Measurements from ENCODE around the gene DDX3X.
A peak's percentile ranks its signal among the peaks of the same experiment; 100 is the strongest.
"Not testable (repeated sequence)": the region's sequence is repeated elsewhere in the genome, so short reads cannot be mapped to it uniquely, and the experiment has no call there.

Gene DDX3X

DNA sequence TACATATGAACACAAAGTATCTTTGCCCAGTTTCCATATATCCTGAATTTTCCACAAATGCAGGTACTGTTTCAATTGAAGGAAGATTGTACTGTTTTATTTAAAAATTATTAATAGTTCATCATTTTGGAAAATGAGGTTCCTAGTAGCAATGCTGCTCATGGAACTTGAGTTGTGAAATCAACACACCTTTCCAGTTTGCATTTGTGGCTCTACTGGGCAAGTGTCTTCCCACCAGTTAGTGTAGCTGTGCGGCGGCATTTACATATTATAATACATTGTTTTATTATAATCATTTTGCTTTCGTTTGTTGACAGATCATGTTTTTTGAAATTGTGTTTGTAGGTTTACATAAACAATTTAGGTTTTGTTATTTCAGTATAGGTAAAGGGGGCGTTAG, 2.0 kb upstream of the DDX3X start:
- no peak for DNase-seq

DNA sequence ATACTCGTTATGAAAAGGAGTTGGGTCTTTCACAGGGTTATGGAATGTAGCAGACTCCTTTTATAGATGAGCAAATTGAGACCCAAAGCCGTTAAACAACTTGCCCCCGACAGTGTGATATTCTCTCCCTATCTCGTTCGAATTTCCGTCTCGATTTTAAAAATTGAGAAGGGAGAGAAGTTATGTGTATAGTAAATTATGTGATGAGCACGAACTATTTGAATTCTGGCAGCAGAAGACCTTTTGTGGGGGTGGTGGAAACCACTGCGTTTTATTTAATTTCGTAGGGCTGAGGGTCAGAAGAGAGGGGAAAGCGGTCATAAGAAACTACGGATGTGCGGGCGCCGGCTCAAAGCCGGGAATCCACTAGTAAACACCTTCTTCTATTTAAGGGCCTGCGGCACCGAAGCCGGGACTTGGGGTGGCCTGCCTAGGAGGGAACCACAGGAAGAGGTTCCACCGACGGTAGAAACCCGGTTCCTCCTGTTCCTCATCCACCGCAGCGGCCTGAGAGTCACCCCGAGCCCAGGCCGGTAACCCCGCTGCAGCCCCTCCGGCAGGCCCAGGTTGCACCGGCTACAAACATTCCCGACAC, 1.5 kb upstream of the DDX3X start:
- DNase-seq = no peak

DNA sequence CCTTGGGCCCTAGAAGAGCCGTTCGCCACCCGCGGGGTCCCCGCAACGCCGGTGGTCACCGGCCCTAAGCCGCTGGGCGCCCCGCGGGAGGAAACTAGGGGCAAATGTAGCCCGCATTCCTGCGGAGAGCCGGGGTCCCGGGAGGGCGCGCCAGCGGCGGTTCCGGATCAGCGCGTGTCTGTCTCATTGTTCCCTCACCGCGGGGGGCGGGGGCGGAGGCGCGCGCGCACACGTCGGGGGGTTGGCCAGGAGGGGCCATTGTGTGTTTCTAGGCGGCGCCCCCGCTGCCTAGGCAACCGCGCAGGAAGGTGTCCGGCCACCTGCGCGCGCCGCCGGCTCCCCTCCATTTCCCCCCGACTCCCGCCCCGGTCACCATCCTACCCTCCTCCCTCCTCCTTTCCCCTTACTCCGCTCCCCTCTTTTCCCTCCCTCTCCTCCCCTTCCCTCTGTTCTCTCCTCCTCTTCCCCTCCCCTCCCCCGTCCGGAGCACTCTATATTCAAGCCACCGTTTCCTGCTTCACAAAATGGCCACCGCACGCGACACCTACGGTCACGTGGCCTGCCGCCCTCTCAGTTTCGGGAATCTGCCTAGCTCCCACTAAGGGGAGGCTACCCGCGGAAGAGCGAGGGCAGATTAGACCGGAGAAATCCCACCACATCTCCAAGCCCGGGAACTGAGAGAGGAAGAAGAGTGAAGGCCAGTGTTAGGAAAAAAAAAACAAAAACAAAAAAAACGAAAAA, 789 bp upstream of the DDX3X start:
- DNase-seq = peak; percentile 94

DNA sequence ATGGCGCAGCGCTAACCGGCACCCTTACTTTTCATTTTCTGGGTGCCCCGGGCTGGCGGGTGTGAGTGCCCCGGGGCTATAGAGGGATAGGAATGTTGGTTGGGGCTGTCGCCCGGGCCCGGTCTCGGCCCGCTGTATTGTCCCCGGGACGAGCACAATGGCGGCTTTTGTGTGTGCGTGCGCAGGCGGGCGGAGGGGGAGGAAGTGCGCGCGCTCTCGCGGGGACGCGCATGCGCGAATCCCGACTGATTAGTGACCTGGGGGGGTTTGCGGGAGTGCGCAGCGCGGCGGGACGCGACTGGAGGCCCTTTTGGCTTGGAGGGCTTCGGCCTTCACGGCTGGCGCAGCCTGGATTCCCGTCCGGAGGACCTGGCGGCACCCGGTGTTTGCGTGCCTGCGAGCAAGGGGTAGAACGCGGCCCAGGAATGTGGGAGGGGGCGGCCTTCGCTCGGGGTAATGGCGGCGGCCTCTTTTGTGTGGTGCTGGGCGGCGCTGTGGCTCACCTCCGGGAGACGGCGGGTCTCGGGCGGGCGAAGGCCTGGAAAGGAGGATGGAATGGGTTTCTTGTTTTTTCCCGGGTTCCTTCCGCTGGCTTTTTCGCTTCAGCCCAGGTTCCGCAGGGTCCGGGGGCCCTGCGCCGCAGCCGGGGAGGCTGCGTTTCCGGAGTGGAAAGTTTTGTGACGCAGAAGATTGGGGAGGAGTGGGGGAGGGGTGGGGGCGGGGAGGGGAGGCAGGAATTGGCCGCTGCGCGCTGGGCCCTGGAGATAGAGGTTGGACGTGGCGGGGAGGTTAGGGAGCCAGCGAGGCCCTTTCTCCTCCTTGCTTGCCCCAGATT, 618 bp downstream of the DDX3X start:
- DNase-seq = peak; percentile 80

DNA sequence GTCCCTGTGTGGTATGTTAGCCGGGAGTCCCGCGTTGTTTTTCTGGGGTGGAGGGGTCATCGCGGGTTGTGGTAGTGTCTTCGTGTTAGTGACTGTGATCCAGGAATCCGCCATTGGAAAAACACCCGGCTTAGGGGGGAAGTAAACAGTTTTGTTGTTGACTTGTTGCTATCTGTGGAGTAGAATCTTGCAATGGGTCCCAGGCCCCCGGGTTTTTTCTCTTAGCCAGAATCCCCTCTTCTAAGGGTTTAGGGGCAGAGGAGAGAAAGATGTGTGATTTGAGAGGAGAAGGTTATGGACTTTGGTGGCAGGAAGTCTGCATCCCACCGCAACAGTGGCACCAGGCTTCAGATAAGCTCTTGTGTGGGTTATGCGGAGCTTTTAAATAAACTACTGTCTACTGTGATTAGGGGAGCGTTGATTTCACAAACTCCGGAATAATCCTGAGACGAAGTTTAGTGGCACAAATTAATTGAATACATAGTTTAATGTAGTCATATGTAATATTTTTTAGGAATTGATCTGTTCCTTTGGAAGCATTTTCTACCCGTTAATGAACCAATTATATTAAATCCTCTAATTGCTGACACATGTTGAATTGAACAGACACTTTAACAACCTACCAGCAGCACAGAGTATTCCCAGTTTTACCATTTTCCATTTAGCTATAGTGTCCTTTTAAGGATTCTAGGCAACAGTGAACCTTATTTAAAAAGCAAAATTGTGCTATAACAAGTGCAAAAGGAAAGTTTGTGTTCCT, 1.4 kb downstream of the DDX3X start:
- no peak for DNase-seq

DNA sequence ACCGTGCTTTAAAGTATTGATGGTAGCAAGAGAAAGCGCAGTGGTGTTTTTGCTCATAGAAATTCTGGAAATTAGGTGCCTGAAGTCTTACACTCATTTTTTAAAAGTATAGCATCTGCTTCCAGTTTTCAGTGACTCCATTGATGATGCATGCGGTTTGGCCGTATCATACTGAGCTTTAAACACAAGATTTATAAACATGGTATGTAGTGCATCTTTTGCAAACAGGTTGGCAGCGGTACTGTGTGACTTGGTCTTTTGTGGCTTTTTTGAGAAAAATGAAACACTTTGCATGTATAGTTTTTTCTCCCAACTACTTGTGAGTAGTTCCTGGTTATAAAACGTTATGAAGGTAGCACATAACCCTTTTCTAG, 2.0 kb downstream of the DDX3X start:
- no peak for DNase-seq

DNA sequence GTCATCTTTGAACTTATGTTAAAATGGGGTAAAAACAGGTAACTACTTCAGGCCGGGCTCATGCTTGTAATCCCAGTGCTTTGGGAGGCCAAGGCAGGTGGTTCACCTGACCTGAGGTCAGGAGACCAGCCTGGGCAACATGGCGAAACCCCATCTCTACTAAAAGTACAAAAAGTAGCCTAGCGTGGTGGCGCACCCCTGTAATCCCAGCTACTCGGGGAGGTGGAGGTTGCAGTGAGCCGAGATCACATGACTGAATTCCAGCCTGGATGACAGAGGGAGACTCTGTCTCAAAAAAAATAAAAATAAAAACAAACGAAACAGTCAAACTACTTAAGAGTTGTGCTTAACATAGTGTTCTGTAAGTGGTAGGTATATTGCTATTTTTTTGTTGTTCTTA, 2.5 kb downstream of the DDX3X start:
- DNase-seq = no peak

DNA sequence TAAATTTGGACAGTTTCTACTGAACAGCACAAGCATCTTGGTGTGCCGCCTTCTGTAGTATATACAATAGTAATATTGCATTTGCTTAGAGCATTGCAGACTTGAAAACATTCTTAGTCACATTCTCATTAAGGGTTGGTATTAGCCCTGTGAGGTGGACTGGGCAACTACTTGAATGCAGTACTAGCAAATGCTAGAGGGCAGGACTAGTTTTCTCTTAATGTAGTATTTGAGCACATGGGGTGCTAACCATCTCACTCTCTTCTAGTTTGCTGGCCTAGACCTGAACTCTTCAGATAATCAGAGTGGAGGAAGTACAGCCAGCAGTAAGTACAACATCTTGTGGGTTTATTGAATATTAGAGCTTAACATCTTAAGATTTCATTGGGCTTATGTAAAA, 3.2 kb downstream of the DDX3X start:
- no peak for DNase-seq

DNA sequence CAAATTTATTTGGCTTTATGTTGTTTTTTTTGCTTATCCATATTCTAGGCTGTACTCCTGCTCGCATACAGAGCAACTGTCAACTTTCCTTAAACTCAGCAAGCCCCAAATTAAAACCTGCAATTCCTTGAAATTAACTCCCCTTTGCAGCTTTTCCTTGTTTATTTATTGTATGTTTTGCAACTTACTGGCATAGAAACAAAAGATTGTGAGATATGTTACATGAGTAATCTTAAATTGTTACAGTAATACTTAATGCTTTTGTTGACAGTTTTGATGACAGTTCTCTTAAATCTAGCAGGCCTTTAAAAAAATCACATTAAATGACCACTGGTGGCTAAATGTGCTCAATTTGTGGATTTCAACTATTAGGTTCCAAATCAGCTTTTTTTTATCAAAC, 4.5 kb downstream of the DDX3X start:
- no peak for DNase-seq

DNA sequence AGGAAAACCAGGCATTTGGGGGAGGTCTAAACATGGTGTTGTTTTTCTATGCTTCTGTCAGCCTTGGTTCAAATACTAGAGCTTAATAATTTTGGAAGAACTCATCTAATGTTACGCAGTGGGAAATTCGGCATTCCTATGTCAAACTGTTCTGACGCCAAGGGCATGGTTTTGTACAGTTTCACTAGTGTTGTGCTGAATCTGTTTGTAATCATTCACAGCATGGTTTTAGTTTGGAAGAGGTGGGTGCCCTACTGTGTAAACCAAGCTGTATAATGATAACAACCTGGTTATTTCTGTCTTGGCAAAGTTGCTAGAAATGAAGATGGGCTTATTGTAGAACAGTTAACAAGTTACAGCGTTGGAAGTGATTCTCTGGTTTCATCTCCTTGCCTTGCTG, 5.2 kb downstream of the DDX3X start:
- no peak for DNase-seq

DNA sequence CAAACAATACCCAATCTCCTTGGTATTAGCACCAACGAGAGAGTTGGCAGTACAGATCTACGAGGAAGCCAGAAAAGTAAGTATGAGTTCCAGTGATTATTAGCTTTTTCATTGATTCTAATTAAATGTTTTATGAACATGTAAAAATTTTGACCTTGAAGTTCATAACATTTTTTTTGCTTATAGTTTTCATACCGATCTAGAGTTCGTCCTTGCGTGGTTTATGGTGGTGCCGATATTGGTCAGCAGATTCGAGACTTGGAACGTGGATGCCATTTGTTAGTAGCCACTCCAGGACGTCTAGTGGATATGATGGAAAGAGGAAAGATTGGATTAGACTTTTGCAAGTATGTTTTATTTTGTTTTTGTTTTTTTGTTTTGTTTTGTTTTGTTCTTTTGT, 10.1 kb downstream of the DDX3X start:
- no peak for DNase-seq

DNA sequence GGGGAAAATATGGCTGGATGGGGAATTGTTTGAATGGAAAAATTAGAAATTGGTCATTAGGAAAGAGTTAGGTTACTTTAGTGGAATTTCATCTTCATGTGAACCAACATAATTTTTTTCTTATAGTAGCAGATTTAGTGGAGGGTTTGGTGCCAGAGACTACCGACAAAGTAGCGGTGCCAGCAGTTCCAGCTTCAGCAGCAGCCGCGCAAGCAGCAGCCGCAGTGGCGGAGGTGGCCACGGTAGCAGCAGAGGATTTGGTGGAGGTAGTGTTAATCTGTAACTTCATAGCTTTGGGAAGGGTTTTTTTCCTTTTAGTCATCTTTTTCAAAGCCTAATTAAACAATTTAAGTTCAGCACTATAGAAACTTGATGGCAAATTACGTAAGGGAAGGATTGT, 13.2 kb downstream of the DDX3X start:
- peak; percentile 9 for DNase-seq

DNA sequence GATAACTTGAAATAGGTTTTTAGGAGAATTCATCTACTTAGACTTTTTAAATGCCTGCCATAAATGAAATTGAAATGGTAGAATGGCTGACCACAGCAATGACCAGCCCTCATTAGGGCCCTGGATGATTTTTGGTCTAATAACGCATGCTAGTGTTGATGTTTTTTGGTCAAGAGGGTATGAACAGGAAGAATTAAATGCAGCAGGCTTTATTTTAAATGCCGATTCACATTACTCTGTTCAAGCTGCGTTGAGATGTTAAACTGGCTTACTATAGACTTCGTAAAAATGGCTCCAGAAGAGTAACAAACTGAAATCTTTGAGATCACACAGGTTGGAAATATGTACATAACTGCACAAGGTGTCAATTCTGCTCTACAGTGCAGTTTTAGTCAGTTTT, 14.6 kb downstream of the DDX3X start:
- DNase-seq = no peak

DNA sequence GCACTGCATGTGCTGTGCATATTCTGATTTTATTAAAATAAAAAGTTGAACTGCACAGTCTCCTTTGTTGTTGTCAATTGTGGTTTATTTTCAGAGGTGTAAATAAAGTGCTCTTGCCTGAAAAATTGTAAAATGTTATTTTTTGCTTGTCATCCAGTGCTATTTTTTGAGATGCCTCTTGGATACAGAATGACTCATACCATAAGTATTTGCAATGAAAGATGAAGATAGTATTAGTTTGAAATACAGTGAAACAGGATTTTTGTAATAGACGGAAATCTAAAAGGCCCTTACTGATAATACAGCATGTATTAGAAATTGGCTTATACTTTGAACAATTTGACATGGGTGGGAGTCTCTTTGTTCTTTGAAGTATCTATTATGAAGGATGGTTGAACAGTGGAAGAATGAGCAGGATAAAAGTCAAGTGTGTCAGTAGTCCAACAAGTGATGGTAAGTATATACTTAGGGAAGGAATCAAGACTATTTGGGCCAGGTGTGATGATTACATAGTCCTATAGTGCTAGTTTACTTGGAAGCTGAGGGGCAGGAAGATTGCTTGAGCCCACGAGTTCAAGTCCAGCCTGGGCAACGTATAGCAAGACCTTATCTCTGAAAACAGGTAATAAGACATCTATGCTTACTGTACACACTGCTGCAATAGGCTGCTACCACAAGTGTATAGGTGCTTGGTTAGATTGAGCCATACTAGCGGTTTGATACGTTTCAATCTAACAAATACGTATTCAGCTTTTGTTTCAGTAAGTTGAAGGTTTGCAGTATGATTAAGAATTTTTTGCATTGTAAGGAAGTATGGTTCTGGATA, 16.4 kb downstream of the DDX3X start:
- no peak for DNase-seq

DNA sequence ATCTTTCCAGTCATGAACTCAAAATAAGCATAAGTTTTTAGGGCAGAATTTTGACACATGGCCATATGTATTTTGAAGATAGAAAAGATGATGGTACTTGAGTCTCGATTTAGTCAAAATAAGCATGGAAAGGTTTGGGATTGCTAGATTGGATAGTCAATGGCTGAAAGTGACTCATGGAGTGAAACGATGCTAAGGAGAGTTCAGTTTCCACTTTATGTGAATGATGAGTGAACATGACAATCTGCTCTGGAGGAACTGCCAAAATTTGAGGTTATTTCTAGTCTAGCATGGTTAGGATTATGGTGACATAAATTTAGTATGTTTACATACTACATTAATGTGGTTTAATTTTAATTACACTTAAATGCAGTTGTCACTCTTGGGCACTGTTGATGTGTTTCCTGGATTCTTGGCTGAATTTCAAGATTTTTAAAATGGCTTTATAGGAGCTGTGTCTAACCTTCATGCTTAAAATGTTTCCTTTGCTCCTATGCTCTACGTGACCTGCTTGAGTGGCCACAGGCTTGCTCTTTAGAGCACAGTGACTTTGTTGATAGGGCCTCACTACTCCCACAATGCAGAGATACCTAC, 17.1 kb downstream of the DDX3X start:
- no peak for DNase-seq

DNA sequence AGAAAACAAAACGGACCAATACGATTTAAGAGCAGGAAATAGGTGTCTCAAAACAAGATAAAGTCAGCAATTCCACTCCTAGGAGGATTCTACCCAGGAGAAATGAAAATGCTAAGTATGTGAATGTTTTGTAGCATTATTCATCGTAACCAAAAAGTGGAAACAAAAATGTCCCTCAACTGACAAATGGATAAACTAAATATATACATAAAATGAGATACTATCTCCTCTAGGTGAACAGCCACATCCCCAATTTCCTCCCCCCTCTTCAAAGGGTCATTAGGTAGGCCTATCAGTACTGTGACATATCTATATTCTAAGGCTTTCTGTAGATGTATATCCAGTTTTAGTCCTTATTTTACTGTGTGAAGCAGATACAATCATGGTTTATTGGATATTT, 18.0 kb downstream of the DDX3X start:
- no peak for DNase-seq

DNA sequence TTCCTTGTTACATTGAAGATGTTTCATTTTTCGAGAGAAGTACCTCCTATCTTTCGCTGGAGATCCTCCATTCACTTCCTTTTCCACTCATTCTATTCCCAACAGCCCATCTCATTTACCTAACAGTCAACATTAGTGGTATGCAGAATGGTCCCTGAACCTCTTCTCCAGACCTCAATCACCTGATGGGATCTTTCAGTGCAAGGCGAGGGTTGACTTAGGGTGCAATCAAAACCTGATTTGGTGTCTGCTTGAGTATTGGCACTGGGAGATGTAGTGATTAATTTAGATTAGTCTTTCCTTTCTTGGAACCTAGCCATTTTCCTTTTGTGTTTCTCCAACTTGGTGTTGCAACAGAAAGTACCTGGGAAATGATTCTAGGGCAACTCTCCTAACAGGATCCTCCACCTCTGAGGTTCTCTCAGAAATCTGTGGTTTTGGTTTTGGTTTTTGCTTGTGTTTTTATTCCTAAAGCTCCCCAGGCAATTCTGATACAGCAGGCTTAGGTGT, 18.4 kb downstream of the DDX3X start:
- DNase-seq = no peak

DNA sequence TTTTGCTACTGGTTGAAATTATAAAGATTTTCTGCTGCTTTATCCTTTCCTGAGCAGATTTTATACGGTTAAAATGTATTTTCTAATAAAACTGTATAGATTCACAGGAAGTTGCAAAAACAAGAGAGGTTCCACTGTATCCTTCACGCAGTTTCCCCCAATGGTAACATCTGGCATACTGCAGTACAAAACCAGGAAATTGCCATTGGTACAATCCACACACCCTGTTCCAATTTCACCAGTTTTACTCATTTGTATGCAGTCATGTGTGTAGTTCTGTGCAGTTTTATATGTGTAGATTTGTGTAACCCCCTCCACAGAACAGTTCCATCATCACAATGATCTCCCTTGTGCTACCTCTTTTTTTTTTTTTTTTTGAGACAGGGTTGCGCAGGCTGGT, 20.0 kb downstream of the DDX3X start:
- no peak for DNase-seq

DNA sequence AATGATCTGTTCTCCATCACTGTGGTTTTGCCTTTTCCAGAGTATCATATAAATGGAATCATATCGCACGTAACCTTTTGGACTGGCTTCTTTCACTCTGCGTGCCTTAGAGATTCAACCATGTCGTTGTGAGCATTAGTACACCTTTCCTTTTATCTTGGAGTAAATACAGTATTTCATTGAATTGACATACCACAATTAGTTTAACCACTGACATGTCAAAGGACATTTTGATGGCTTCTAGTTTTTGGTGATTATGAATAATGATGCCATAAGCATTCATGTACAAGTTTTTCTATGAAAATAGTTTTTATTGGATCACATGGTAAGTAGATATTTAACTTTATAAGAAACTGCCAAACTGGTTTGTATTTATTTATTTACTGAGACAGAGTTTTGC, 35.2 kb downstream of the DDX3X start:
- no peak for DNase-seq

DNA sequence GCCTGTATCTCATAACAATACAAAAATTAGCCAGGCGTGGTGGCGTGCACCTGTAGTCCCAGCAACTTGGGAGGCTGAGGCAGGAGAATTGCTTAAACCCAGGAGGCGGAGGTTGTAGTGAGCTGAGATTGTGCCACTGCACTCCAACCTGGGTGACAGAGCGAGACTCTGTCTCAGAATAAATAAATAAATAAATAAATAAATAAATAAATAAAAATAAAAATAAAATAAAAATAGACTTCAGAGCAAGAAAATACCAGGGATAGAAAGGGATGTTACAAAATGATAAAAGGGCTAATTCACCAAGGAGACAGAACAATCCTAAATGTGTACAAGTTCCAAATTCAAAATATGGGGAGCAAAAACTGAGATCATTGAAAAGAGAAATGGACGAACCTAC, 37.6 kb downstream of the DDX3X start:
- DNase-seq = not testable (repeated sequence)

DNA sequence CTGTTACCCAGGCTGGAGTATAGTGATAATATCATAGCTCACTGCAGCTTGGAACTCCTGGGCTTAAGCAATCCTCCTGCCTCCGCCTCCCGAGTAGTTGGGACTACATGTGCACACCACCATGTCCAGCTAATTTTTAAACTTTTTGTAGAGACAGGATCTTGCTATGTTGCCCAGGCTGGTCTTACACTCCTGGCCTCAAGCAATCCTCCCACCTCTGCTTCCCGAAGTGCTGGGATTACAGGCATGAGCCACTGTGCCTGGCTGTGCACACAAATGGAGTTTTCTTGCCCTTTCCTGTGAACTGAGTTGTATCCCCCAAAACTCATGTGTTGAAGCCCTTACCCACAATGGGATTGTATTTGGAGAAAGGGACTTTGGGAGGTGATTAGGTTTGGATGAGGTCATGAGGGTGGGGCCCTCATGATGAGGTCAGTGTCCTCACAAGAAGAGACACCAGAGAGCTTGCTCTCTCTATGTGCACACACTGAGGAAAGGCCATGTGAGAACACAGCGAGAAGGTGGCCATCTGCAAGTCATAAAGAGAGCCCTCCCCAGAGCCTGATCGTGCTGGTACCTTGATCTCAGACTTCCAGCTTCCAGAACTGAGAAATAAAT, 40.1 kb downstream of the DDX3X start:
- DNase-seq = no peak

Measured in activated gamma-delta T cell (primary cell).